ENCODE results near the gene OR2H1.
A peak's percentile ranks its signal among the peaks of the same experiment; 100 is the strongest.
"Not testable (repeated sequence)": the region's sequence is repeated elsewhere in the genome, so short reads cannot be mapped to it uniquely, and the experiment has no call there.

The OR2H1 gene

GRCh38 chr6:29456971-29457370 is at the start of gene OR2H1, which contains the start of gene OR11A1:
TSS of gene OR2H1 (plus strand) at chr6:29457155. CDS start at chr6:29461770, 4,615 bp downstream.
TSS of gene OR11A1 (minus strand) at chr6:29457071. CDS start at chr6:29427641, 29,430 bp downstream.
- no peak for DNase-seq

GRCh38 chr6:29414588-29414987 is 42.4 kb upstream of the OR2H1 start, which contains the start of gene OR12D1:
TSS of gene OR12D1 (plus strand) at chr6:29414928.
- peak in 1 of 2 experiments; percentile 14 for DNase-seq

GRCh38 chr6:29419516-29419915 is 37.4 kb upstream of the OR2H1 start:
- no peak for DNase-seq

GRCh38 chr6:29424168-29424567 is 32.8 kb upstream of the OR2H1 start:
- no peak for DNase-seq

- DNase-seq = no peak
Measured at GRCh38 chr6:29424575-29424974, 32.4 kb upstream of the OR2H1 start.

GRCh38 chr6:29425075-29425474 is 31.9 kb upstream of the OR2H1 start:
- DNase-seq = no peak

GRCh38 chr6:29426654-29427053 is 30.3 kb upstream of the OR2H1 start:
- DNase-seq = peak in 1 of 2 experiments; percentile 19

GRCh38 chr6:29436730-29437129 is 20.2 kb upstream of the OR2H1 start:
- DNase-seq = not testable (repeated sequence)

- no peak for DNase-seq
Measured at GRCh38 chr6:29439006-29439405, 17.9 kb upstream of the OR2H1 start, which contains the start of gene OR10C1. TSS of gene OR10C1 (plus strand) at chr6:29439306. CDS start at chr6:29440016, 710 bp downstream.

- DNase-seq = no peak
Measured at GRCh38 chr6:29442719-29443118, 14.2 kb upstream of the OR2H1 start.

- DNase-seq = not testable (repeated sequence)
Measured at GRCh38 chr6:29444031-29444430, 12.9 kb upstream of the OR2H1 start.

- peak in 1 of 2 experiments; percentile 20 for DNase-seq
Measured at GRCh38 chr6:29447670-29448069, 9.3 kb upstream of the OR2H1 start.

GRCh38 chr6:29451471-29452193 is 5.3 kb upstream of the OR2H1 start:
- DNase-seq = no peak

- no peak for DNase-seq
Measured at GRCh38 chr6:29461021-29461814, 4.3 kb downstream of the OR2H1 start.

- no peak for DNase-seq
Measured at GRCh38 chr6:29462022-29462421, 5.1 kb downstream of the OR2H1 start.

- no peak for DNase-seq
Measured at GRCh38 chr6:29465279-29465678, 8.3 kb downstream of the OR2H1 start.

GRCh38 chr6:29465801-29466200 is 8.8 kb downstream of the OR2H1 start:
- DNase-seq = no peak

- no peak for DNase-seq
Measured at GRCh38 chr6:29466241-29466640, 9.3 kb downstream of the OR2H1 start.

GRCh38 chr6:29474996-29475395 is 18.0 kb downstream of the OR2H1 start:
- DNase-seq = no peak

GRCh38 chr6:29477923-29478450 is 21.0 kb downstream of the OR2H1 start:
- no peak for DNase-seq

- DNase-seq = no peak
Measured at GRCh38 chr6:29478740-29479139, 21.8 kb downstream of the OR2H1 start.

GRCh38 chr6:29479560-29479959 is 22.6 kb downstream of the OR2H1 start:
- no peak for DNase-seq

- DNase-seq = no peak
Measured at GRCh38 chr6:29483186-29483585, 26.2 kb downstream of the OR2H1 start.

GRCh38 chr6:29483735-29484134 is 26.8 kb downstream of the OR2H1 start:
- DNase-seq = no peak

Data from SW 1271 (cell line).